Psoas muscle (tissue), 8 donors: ENCODE measurements around the gene ROPN1L. TPM values are rescaled to one million over a fixed set of nuclear protein-coding genes. Genes with fewer than 3 reads are reported as not detected.
A peak's percentile ranks its signal among the peaks of the same experiment; 100 is the strongest.

Source experiments
- ATAC-seq, 4 donors: fragments of 200-7000 bp; cut with Tn5 transposase; one replicate each; pipeline ENCODE4 v1.9.1; 2020; ENCODE audit warnings: moderate library complexity in 3 of 4, mild to moderate bottlenecking in 2 of 4
- DNase-seq, 2 donors: peaks; one replicate each; pipeline ENCODE4 v3.0.0-alpha.2; 2020
- H3K27ac ChIP-seq: fragments of 200-600 bp; one replicate; pipeline ENCODE4 v1.8.0; 2022
- H3K27me3 ChIP-seq, 3 donors: fragments of 200-600 bp in 1 of 3; one replicate each; pipeline versions ENCODE4 v1.6.1 to v1.8.0; 2013 to 2022; ENCODE audit warnings: low read length in 2 of 3, mild to moderate bottlenecking in 2 of 3, moderate library complexity in 1 of 3; ENCODE audit not compliant: insufficient read depth in 3 of 3
- H3K36me3 ChIP-seq, 2 donors: fragments of 200-600 bp in 1 of 2; one replicate each; pipeline versions ENCODE4 v1.6.1 to v1.8.0; 2013 to 2022; ENCODE audit warnings: low read depth in 1 of 2, mild to moderate bottlenecking in 1 of 2, moderate library complexity in 1 of 2; ENCODE audit not compliant: insufficient read depth in 1 of 2
- H3K4me1 ChIP-seq: fragments of 200-600 bp; one replicate; pipeline ENCODE4 v1.8.0; 2022
- H3K4me3 ChIP-seq: fragments of 200-600 bp; one replicate; pipeline ENCODE4 v1.8.0; 2022; ENCODE audit warnings: mild to moderate bottlenecking
- H3K9me3 ChIP-seq: fragments of 200-600 bp; one replicate; pipeline ENCODE4 v1.8.0; 2022
- CTCF ChIP-seq: fragments of 200-600 bp; IDR thresholded peaks from one replicate; pipeline ENCODE4 v1.8.0; 2022; ENCODE audit warnings: antibody characterized with exemption
- WGBS, 3 donors: extraction: QIAGEN DNeasy Blood & Tissue Kit; methylation state at CpG; one replicate each; pipeline versions ENCODE4 v1.1.6 to v1.1.7; 2013; 5-methylcytosine and 5-hydroxymethylcytosine counted together
- intact Hi-C, 2 donors: fragments of 100-400 bp; cut with DNase I; formaldehyde crosslinking; loops; one replicate each; pipeline versions ENCODE4 v1.11.0 to v1.14.2; 2022
- polyA plus RNA-seq, 3 donors: library from polyadenylated mRNA; stranded (reverse); fragments of 200-250 nt; gene quantifications; one replicate each; pipeline ENCODE4 v1.2.3, GENCODE V29; 2013
- total RNA-seq, 4 donors: library from RNA; stranded (reverse); fragmentation: NEBNext Ultra II Directional in 2 of 4; extraction: Animal tissue kit (Norgen Biotek cat#: 25700) in 2 of 4; gene quantifications; one replicate each; pipeline versions ENCODE4 v1.2.1 to v1.2.4, GENCODE V29; 2021 to 2023
- donor health status: healthy with polysubstance abuse.
- donor health status: DM: no; HTN: no; CAD: no; lungs with moderate emphysema.
- donor health status: Bipolar disorder and iron deficiency.
- donor health status: healthy.
- donor health status: DM: yes; HTN: yes; CAD: no.
- donor health status: DM: no; HTN: no; CAD: no.
- donor health status: DM: no; HTN: no; CAD: no.
- donor health status: DM: yes; HTN: yes; CAD: no.

ROPN1L gene
- total and polyA plus RNA-seq, 7 donors = 0.16 to 0.38 (median 0.25) TPM; not detected in 4

GRCh38 chr5:10431415-10431814 is 10.3 kb upstream of the ROPN1L start:
- intact Hi-C loops = loop anchor here (5.0 kb wide), 1 partner anchor 34 kb away; no protein-coding TSS in a partner anchor
- 28 to 68% (median 39%) methylated on average over 1 of the region's 1 CpG for WGBS, 3 donors
- H3K27me3 ChIP-seq = no peaks in the 10 kb centered on the region
- no peak overlapping the region for H3K4me3 ChIP-seq
- peaks cover 17 to 98% of the 10 kb centered on the region in 2 donors for H3K36me3 ChIP-seq
- ATAC-seq (peak in 1 of 4 donors; percentile 36), DNase-seq (no peak)
- H3K27ac ChIP-seq = peak overlapping the region; percentile 30
- no peak for TF ChIP-seq CTCF
- H3K4me1 ChIP-seq = no peaks in the 10 kb centered on the region
- H3K9me3 ChIP-seq = no peaks in the 10 kb centered on the region

DNA sequence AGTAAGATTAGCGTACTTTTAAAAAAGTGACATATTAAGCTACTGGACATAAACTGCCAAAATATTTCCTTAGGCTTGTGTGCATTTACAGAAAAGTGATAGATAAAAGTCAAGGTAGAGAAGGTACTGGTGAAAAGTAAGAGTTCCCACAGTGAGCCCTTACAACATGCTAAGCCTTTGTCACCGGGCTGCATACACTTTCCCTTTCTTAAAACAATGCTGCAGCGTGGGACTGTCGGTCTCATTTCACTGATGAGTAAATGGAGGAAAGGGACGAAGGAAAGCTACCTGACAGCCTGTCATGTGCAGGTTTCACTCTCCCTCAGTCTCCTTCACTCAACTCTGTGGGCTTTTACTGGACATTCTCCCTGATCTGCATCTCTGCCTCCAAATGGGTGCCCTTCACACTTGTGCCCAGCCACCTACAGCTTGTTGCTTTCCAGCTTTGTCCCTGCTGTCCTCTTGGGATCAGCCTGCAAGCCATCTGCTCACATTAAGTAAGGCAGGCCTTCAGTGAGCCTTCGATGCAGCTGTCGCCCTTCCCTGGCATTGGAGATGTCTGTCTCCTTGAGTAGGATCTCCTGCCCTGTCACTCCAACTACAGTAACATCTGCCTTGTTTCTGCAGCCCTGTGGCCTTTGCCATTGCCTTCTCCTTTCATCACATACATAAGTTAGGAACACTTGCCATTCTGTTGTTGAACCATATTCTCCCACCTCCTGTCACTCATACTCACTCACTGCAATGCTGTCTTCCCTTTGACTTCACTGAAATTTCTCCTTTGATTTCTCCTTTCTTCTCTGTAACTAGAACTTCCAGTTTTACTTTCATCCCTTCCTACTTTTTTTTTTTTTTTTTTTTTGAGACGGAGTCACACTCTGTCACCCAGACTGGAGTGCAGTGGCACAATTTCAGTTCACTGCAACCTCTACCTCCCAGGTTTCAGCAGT is 9.3 kb upstream of the ROPN1L start:
- 66 to 78% (median 69%) methylated on average over 8 of the region's 8 CpGs for WGBS, 3 donors
- Histone ChIP-seq H3K9me3 (no peaks in the 10 kb centered on the region), H3K27me3 (no peaks in the 10 kb centered on the region), H3K27ac (peak overlapping the region; percentile 46), H3K36me3 (peaks cover 12 to 97% of the 10 kb centered on the region in 2 donors), H3K4me1 (peaks cover 8% of the 10 kb centered on the region), H3K4me3 (no peak overlapping the region)
- ATAC-seq (peak; percentile 72 to 86 (median 84)), DNase-seq (no peak)
- intact Hi-C loops = loop anchor here (5.0 kb wide), 1 partner anchor 35 kb away; no protein-coding TSS in a partner anchor
- TF ChIP-seq CTCF = no peak

DNA sequence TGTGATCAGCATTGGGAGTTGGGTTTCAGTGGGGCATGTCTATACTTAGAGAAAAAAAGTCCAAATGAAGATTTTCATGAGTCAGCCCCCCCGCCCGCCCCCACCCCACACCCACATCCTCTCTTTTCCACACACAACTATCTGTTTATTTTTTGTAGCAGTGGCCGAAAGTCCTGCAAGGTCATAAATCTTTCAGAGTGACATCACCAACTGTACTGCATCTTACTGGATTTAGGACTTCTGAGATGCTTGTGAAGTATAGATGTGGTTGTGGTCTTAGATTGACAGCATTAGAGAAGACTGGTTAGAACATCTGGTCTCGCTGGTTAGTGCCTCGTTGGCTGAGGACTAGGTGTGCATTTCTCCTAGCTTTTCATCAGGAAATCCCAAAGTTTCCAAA is 7.3 kb upstream of the ROPN1L start:
- TF ChIP-seq CTCF = no peak
- Histone ChIP-seq H3K36me3 (peaks cover 8 to 91% of the 10 kb centered on the region in 2 donors), H3K4me3 (no peak overlapping the region), H3K4me1 (peaks cover 14% of the 10 kb centered on the region), H3K9me3 (no peaks in the 10 kb centered on the region), H3K27ac (no peak overlapping the region), H3K27me3 (no peaks in the 10 kb centered on the region)
- DNase-seq (no peak), ATAC-seq (no peak)
- intact Hi-C loops = loop anchor here (5.0 kb wide), 1 partner anchor 37 kb away; no protein-coding TSS in a partner anchor
- 75 to 81% (median 77%) methylated on average over 5 of the region's 5 CpGs for WGBS, 3 donors

GRCh38 chr5:10438301-10438700 is 3.4 kb upstream of the ROPN1L start:
- H3K36me3 ChIP-seq = peaks cover 0 to 53% of the 10 kb centered on the region in 2 donors
- H3K27me3 ChIP-seq = no peaks in the 10 kb centered on the region
- DNase-seq (no peak), ATAC-seq (no peak)
- WGBS, 3 donors = 71 to 81% (median 80%) methylated on average over 4 of the region's 4 CpGs
- no peak overlapping the region for H3K4me3 ChIP-seq
- intact Hi-C loops = no loop called here
- peaks cover 22% of the 10 kb centered on the region for H3K4me1 ChIP-seq
- TF ChIP-seq CTCF = no peak
- H3K9me3 ChIP-seq = no peaks in the 10 kb centered on the region
- H3K27ac ChIP-seq = no peak overlapping the region
